ENCODE data around the gene CFAP141.
"Not testable (repeated sequence)": the region's sequence is repeated elsewhere in the genome, so short reads cannot be mapped to it uniquely, and the experiment has no call there.

CFAP141 gene
- total RNA-seq = 0 to 0.23 (median 0.14) reads per million in 4 donors

- DNase-seq = peak in 1 of 5 donors; percentile 5
These were observed at the start of gene CFAP141 for GRCh38 chr1:154206196-154206595. TSS of gene CFAP141 (minus strand) at chr1:154206333. CDS start at chr1:154206307, 26 bp downstream.

GRCh38 chr1:154253671-154254070, 47.5 kb upstream of the CFAP141 start:
- no peak for DNase-seq

GRCh38 chr1:154241703-154242351, 35.7 kb upstream of the CFAP141 start:
- DNase-seq = no peak

GRCh38 chr1:154240294-154240833, 34.2 kb upstream of the CFAP141 start:
- DNase-seq = no peak

GRCh38 chr1:154239491-154239890, 33.4 kb upstream of the CFAP141 start:
- DNase-seq = no peak

GRCh38 chr1:154237880-154238506, 31.9 kb upstream of the CFAP141 start:
- DNase-seq = no peak

- no peak for DNase-seq
These were observed 31.3 kb upstream of the CFAP141 start for GRCh38 chr1:154237435-154237834.

GRCh38 chr1:154236855-154237254, 30.7 kb upstream of the CFAP141 start:
- DNase-seq = no peak

- not testable (repeated sequence) for DNase-seq
These were observed 27.0 kb upstream of the CFAP141 start for GRCh38 chr1:154233127-154233526.

- not testable (repeated sequence) for DNase-seq
These were observed 25.0 kb upstream of the CFAP141 start for GRCh38 chr1:154231112-154231511.

- no peak for DNase-seq
These were observed 19.2 kb upstream of the CFAP141 start for GRCh38 chr1:154225370-154225769.

- DNase-seq = no peak
These were observed 17.5 kb upstream of the CFAP141 start for GRCh38 chr1:154223621-154224020.

GRCh38 chr1:154222918-154223317, 16.8 kb upstream of the CFAP141 start:
- DNase-seq = no peak

GRCh38 chr1:154222518-154222917, 16.4 kb upstream of the CFAP141 start:
- no peak for DNase-seq

GRCh38 chr1:154221278-154222001, 15.3 kb upstream of the CFAP141 start:
- peak; percentile 52 to 70 (median 67) for DNase-seq

GRCh38 chr1:154220970-154221277, 14.8 kb upstream of the CFAP141 start:
- no peak for DNase-seq

- peak; percentile 97 to 100 (median 98) for DNase-seq
These were observed 14.2 kb upstream of the CFAP141 start, which contains the start of gene UBAP2L for GRCh38 chr1:154220071-154220969. TSS of gene UBAP2L (plus strand) at chr1:154220955. CDS start at chr1:154225124, 4,169 bp downstream.

GRCh38 chr1:154219541-154219940, 13.4 kb upstream of the CFAP141 start:
- no peak for DNase-seq

- DNase-seq = no peak
These were observed 12.4 kb upstream of the CFAP141 start for GRCh38 chr1:154218545-154218944.

GRCh38 chr1:154213274-154213673, 7.1 kb upstream of the CFAP141 start:
- no peak for DNase-seq

- no peak for DNase-seq
These were observed 6.0 kb upstream of the CFAP141 start for GRCh38 chr1:154212083-154212482.

GRCh38 chr1:154208677-154209388, 2.7 kb upstream of the CFAP141 start:
- DNase-seq = no peak
